ENCODE data around the gene ISL2.

DNA sequence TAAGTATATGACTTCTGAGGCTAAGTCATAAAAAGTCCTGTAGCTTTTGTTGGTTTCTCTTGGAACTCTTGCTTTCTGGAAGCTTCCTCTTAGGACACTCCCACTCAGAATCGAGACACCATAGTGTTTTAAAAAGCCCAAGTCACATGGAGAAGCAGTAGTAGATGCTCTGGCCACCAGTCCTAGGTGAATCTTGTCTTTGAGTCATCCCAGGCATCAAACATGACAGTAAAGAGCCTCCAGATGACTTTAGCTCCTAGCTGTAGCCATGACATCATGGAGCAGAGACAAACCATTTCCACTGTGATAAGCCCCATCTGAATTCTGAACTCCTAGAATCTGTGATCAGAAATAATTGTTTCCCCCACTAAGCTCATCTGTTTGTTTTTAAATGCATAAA lies 42.1 kb downstream of the ISL2 start:
- no peak for TF ChIP-seq MAZ (IDR thresholded peaks at IDR 0.05; ENCODE audit: borderline replicate concordance, low read depth, low read length)
- no peak for TF ChIP-seq CHD2 (IDR thresholded peaks at IDR 0.05; ENCODE audit: low read length, partially characterized antibody)
- TF ChIP-seq, protein P1, sequence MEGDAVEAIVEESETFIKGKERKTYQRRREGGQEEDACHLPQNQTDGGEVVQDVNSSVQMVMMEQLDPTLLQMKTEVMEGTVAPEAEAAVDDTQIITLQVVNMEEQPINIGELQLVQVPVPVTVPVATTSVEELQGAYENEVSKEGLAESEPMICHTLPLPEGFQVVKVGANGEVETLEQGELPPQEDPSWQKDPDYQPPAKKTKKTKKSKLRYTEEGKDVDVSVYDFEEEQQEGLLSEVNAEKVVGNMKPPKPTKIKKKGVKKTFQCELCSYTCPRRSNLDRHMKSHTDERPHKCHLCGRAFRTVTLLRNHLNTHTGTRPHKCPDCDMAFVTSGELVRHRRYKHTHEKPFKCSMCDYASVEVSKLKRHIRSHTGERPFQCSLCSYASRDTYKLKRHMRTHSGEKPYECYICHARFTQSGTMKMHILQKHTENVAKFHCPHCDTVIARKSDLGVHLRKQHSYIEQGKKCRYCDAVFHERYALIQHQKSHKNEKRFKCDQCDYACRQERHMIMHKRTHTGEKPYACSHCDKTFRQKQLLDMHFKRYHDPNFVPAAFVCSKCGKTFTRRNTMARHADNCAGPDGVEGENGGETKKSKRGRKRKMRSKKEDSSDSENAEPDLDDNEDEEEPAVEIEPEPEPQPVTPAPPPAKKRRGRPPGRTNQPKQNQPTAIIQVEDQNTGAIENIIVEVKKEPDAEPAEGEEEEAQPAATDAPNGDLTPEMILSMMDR (IDR thresholded peaks at IDR 0.05): no peak
